ENCODE data around the gene SLC17A3.

Gene SLC17A3

GRCh38 chr6:25874118-25874517, at the start of gene SLC17A3:
Gene SLC17A3, minus strand, starts transcription at chr6:25874243. Its CDS starts 5,856 bp downstream, at chr6:25868387.
- FAIRE-seq: no peak
- no peak for DNase-seq (ENCODE audit: insufficient read length, low spot score)

GRCh38 chr6:25922301-25922700, 48.3 kb upstream of the SLC17A3 start:
- no peak for FAIRE-seq

GRCh38 chr6:25921525-25922203, 47.6 kb upstream of the SLC17A3 start:
- no peak for FAIRE-seq

More at GRCh38 chr6:25922301-25922700, 48.3 kb upstream of the SLC17A3 start:
- DNase-seq (ENCODE audit: insufficient read length, low spot score): no peak

GRCh38 chr6:25919657-25920056, 45.6 kb upstream of the SLC17A3 start:
- DNase-seq (ENCODE audit: insufficient read length, low spot score) (no peak), FAIRE-seq (no peak)

More at GRCh38 chr6:25921525-25922203, 47.6 kb upstream of the SLC17A3 start:
- no peak for DNase-seq (ENCODE audit: insufficient read length, low spot score)

GRCh38 chr6:25918083-25918683, 44.1 kb upstream of the SLC17A3 start:
- FAIRE-seq (no peak), DNase-seq (ENCODE audit: insufficient read length, low spot score) (no peak)

- FAIRE-seq (no peak), DNase-seq (ENCODE audit: insufficient read length, low spot score) (no peak)
Measured at GRCh38 chr6:25916789-25917490, 42.9 kb upstream of the SLC17A3 start.

GRCh38 chr6:25916330-25916729, 42.3 kb upstream of the SLC17A3 start:
- DNase-seq (ENCODE audit: insufficient read length, low spot score): no peak
- FAIRE-seq: no peak

- DNase-seq (ENCODE audit: insufficient read length, low spot score): no peak
- FAIRE-seq: no peak
Measured at GRCh38 chr6:25913741-25914140, 39.7 kb upstream of the SLC17A3 start.

GRCh38 chr6:25911351-25911750, 37.3 kb upstream of the SLC17A3 start:
- no peak for DNase-seq (ENCODE audit: insufficient read length, low spot score)
- no peak for FAIRE-seq

GRCh38 chr6:25907475-25908014, 33.5 kb upstream of the SLC17A3 start:
- FAIRE-seq: no peak
- DNase-seq (ENCODE audit: insufficient read length, low spot score): no peak

GRCh38 chr6:25903467-25904099, 29.5 kb upstream of the SLC17A3 start:
- FAIRE-seq (no peak), DNase-seq (ENCODE audit: insufficient read length, low spot score) (no peak)

- no peak for DNase-seq (ENCODE audit: insufficient read length, low spot score)
- peak; percentile 18 for FAIRE-seq
Measured at GRCh38 chr6:25902071-25902470, 28.0 kb upstream of the SLC17A3 start.

GRCh38 chr6:25900843-25901242, 26.8 kb upstream of the SLC17A3 start:
- FAIRE-seq (no peak), DNase-seq (ENCODE audit: insufficient read length, low spot score) (no peak)

GRCh38 chr6:25899580-25900408, 25.8 kb upstream of the SLC17A3 start:
- FAIRE-seq (no peak), DNase-seq (ENCODE audit: insufficient read length, low spot score) (no peak)

- FAIRE-seq: no peak
Measured at GRCh38 chr6:25899123-25899522, 25.1 kb upstream of the SLC17A3 start.

GRCh38 chr6:25898289-25898977, 24.4 kb upstream of the SLC17A3 start:
- FAIRE-seq: no peak
- no peak for DNase-seq (ENCODE audit: insufficient read length, low spot score)

More at GRCh38 chr6:25899123-25899522, 25.1 kb upstream of the SLC17A3 start:
- DNase-seq (ENCODE audit: insufficient read length, low spot score): no peak

- FAIRE-seq (no peak), DNase-seq (ENCODE audit: insufficient read length, low spot score) (no peak)
Measured at GRCh38 chr6:25896252-25896651, 22.2 kb upstream of the SLC17A3 start.

- no peak for FAIRE-seq
- DNase-seq (ENCODE audit: insufficient read length, low spot score): no peak
Measured at GRCh38 chr6:25895771-25896170, 21.7 kb upstream of the SLC17A3 start.

- FAIRE-seq: no peak
- DNase-seq (ENCODE audit: insufficient read length, low spot score): no peak
Measured at GRCh38 chr6:25893778-25894177, 19.7 kb upstream of the SLC17A3 start.

- DNase-seq (ENCODE audit: insufficient read length, low spot score) (no peak), FAIRE-seq (no peak)
Measured at GRCh38 chr6:25892877-25893276, 18.8 kb upstream of the SLC17A3 start.
